ENCODE measurements around the gene MIDN. TPM values are rescaled to one million over a fixed set of nuclear protein-coding genes. Genes with fewer than 3 reads are reported as not detected.

Gene MIDN
- total RNA-seq (2022; extraction: Qiagen RNA extraction; ENCODE audit: low read depth), result 42.4 to 55.4 TPM (median 51.8 TPM) in 5 replicates

GRCh38 chr19:1248139-1248785 is at the start of gene MIDN:
MIDN (plus strand) TSS chr19:1248583; CDS start chr19:1250297, 1,714 bp downstream.

GRCh38 chr19:1205114-1206099 is 43.0 kb upstream of the MIDN start, which contains the start of gene STK11:
STK11 (plus strand) TSS chr19:1205778; CDS start chr19:1206914, 1,136 bp downstream.

GRCh38 chr19:1237754-1238368 is 10.5 kb upstream of the MIDN start, which contains the start of gene CBARP:
CBARP (minus strand) TSS chr19:1238005; CDS start chr19:1236100, 1,905 bp downstream.

GRCh38 chr19:1241417-1242095 is 6.8 kb upstream of the MIDN start, which contains the start of gene ATP5F1D:
ATP5F1D (plus strand) TSS chr19:1241751; CDS start chr19:1241851, 100 bp downstream.

GRCh38 chr19:1269065-1269477 is 20.7 kb downstream of the MIDN start, which contains the start of gene CIRBP:
CIRBP (plus strand) TSS chr19:1269332; CDS start chr19:1270934, 1,602 bp downstream.

GRCh38 chr19:1275260-1275975 is 27.0 kb downstream of the MIDN start, which contains the start of gene FAM174C:
FAM174C (plus strand) TSS chr19:1275530; CDS start chr19:1275550, 20 bp downstream.

GRCh38 chr19:1285737-1286360 is 37.5 kb downstream of the MIDN start, which contains the start of gene EFNA2:
EFNA2 (plus strand) TSS chr19:1285873; CDS start chr19:1286169, 296 bp downstream.

Other genes starting within 250 kb of the MIDN start
- 1.8 to 3.2 TPM (median 2.6 TPM) in 5 replicates for gene GRIN3B, start 248.2 kb upstream of the MIDN start, total RNA-seq (2022; extraction: Qiagen RNA extraction; ENCODE audit: low read depth)
- 84.8 to 128 TPM (median 125 TPM) in 5 replicates for gene TMEM259, start 227.5 kb upstream of the MIDN start, total RNA-seq (2022; extraction: Qiagen RNA extraction; ENCODE audit: low read depth)
- gene RNU6-2, start 227.1 kb upstream of the MIDN start, total RNA-seq (2022; extraction: Qiagen RNA extraction; ENCODE audit: low read depth), result not detected in 5 replicates
- gene CNN2, start 222.0 kb upstream of the MIDN start, total RNA-seq (2022; extraction: Qiagen RNA extraction; ENCODE audit: low read depth), result 77.5 to 88.2 TPM (median 83.4 TPM) in 5 replicates
- gene ABCA7, start 208.5 kb upstream of the MIDN start, total RNA-seq (2022; extraction: Qiagen RNA extraction; ENCODE audit: low read depth), result 14.9 to 17.5 TPM (median 16.8 TPM) in 5 replicates
- gene ARHGAP45, start 181.4 kb upstream of the MIDN start, total RNA-seq (2022; extraction: Qiagen RNA extraction; ENCODE audit: low read depth), result 2.8 to 4.7 TPM (median 4.4 TPM) in 5 replicates
- 180 to 261 TPM (median 238 TPM) in 5 replicates for gene POLR2E, start 153.2 kb upstream of the MIDN start, total RNA-seq (2022; extraction: Qiagen RNA extraction; ENCODE audit: low read depth)
- gene GPX4, start 144.6 kb upstream of the MIDN start, total RNA-seq (2022; extraction: Qiagen RNA extraction; ENCODE audit: low read depth), result 452 to 503 TPM (median 489 TPM) in 5 replicates
- gene SBNO2, start 74.3 kb upstream of the MIDN start, total RNA-seq (2022; extraction: Qiagen RNA extraction; ENCODE audit: low read depth), result 25.0 to 38.4 TPM (median 37.0 TPM) in 5 replicates
- gene STK11, start 42.8 kb upstream of the MIDN start, total RNA-seq (2022; extraction: Qiagen RNA extraction; ENCODE audit: low read depth), result 30.8 to 36.4 TPM (median 36.1 TPM) in 5 replicates
- gene CBARP, start 10.6 kb upstream of the MIDN start, total RNA-seq (2022; extraction: Qiagen RNA extraction; ENCODE audit: low read depth), result 2.2 to 4.3 TPM (median 4.1 TPM) in 5 replicates
- 99.5 to 201 TPM (median 159 TPM) in 5 replicates for gene ATP5F1D, start 6.8 kb upstream of the MIDN start, total RNA-seq (2022; extraction: Qiagen RNA extraction; ENCODE audit: low read depth)
- gene CIRBP, start 20.7 kb downstream of the MIDN start, total RNA-seq (2022; extraction: Qiagen RNA extraction; ENCODE audit: low read depth), result 89.3 to 186 TPM (median 97.4 TPM) in 5 replicates
- gene FAM174C, start 26.9 kb downstream of the MIDN start, total RNA-seq (2022; extraction: Qiagen RNA extraction; ENCODE audit: low read depth), result 50.5 to 98.6 TPM (median 76.3 TPM) in 5 replicates
- gene EFNA2, start 37.3 kb downstream of the MIDN start, total RNA-seq (2022; extraction: Qiagen RNA extraction; ENCODE audit: low read depth), result 1.0 to 2.1 TPM (median 1.8 TPM) in 5 replicates
- gene NDUFS7, start 135.3 kb downstream of the MIDN start, total RNA-seq (2022; extraction: Qiagen RNA extraction; ENCODE audit: low read depth), result 66.2 to 78.7 TPM (median 77.7 TPM) in 5 replicates
- gene GAMT, start 153.0 kb downstream of the MIDN start, total RNA-seq (2022; extraction: Qiagen RNA extraction; ENCODE audit: low read depth), result 30.9 to 45.1 TPM (median 41.7 TPM) in 5 replicates
- gene DAZAP1, start 159.0 kb downstream of the MIDN start, total RNA-seq (2022; extraction: Qiagen RNA extraction; ENCODE audit: low read depth), result 77.1 to 108 TPM (median 103 TPM) in 5 replicates
- gene RPS15, start 189.8 kb downstream of the MIDN start, total RNA-seq (2022; extraction: Qiagen RNA extraction; ENCODE audit: low read depth), result 1,763 to 2,099 TPM (median 1,850 TPM) in 5 replicates
- 1.1 to 2.3 TPM (median 2.0 TPM) in 5 replicates for gene APC2, start 201.5 kb downstream of the MIDN start, total RNA-seq (2022; extraction: Qiagen RNA extraction; ENCODE audit: low read depth)
- gene C19orf25, start 230.6 kb downstream of the MIDN start, total RNA-seq (2022; extraction: Qiagen RNA extraction; ENCODE audit: low read depth), result 10.7 to 19.4 TPM (median 16.7 TPM) in 5 replicates
- gene PCSK4, start 241.8 kb downstream of the MIDN start, total RNA-seq (2022; extraction: Qiagen RNA extraction; ENCODE audit: low read depth), result 0.42 to 1.9 TPM (median 1.0 TPM) in 5 replicates
- gene REEP6, start 242.6 kb downstream of the MIDN start, total RNA-seq (2022; extraction: Qiagen RNA extraction; ENCODE audit: low read depth), result 4.3 to 6.8 TPM (median 4.4 TPM) in 5 replicates

All from A549 treated with GW870086 at 1 μM for 4 hours (cell line).